T-helper 1 cell treated with Interleukin-12 subunit alpha and Interleukin-12 subunit beta and Interleukin-4 antibody, amounts not matched to agents 30 μg/mL and 1 μg/mL, for 36 hours (primary cell): ENCODE measurements around the gene SERINC5.

Experiments used
- H3K27ac Mint-ChIP-seq: one replicate; pipeline ENCODE4 v1.8.0; 2021; ENCODE audit warnings: mild to moderate bottlenecking, mixed read lengths
- H3K27me3 Mint-ChIP-seq: one replicate; pipeline ENCODE4 v1.8.0; 2021; ENCODE audit warnings: low read depth, mixed read lengths
- H3K36me3 Mint-ChIP-seq: one replicate; pipeline ENCODE4 v1.8.0; 2021; ENCODE audit warnings: low read depth, mixed read lengths
- H3K4me1 Mint-ChIP-seq: one replicate; pipeline ENCODE4 v1.8.0; 2021; ENCODE audit warnings: low read depth, mixed read lengths
- H3K4me3 Mint-ChIP-seq: one replicate; pipeline ENCODE4 v1.8.0; 2021; ENCODE audit warnings: mild to moderate bottlenecking, moderate library complexity, mixed read lengths
- H3K9me3 Mint-ChIP-seq: one replicate; pipeline ENCODE4 v1.8.0; 2021; ENCODE audit warnings: mixed read lengths

Gene SERINC5

GRCh38 chr5:80246001-80246758 is 9.7 kb downstream of the SERINC5 start:
- Mint-ChIP-seq H3K4me3 (no peak overlapping the region), H3K9me3 (peaks cover 23% of the 10 kb centered on the region), H3K36me3 (peaks cover 38% of the 10 kb centered on the region), H3K27me3 (no peaks in the 10 kb centered on the region), H3K27ac (peak overlapping the region; percentile 17), H3K4me1 (peaks cover 42% of the 10 kb centered on the region)

GRCh38 chr5:80243567-80243966 is 12.3 kb downstream of the SERINC5 start:
- peaks cover 46% of the 10 kb centered on the region for H3K4me1 Mint-ChIP-seq
- H3K36me3 Mint-ChIP-seq = peaks cover 47% of the 10 kb centered on the region
- peaks cover 26% of the 10 kb centered on the region for H3K9me3 Mint-ChIP-seq
- no peak overlapping the region for H3K27ac Mint-ChIP-seq
- H3K27me3 Mint-ChIP-seq = no peaks in the 10 kb centered on the region
- H3K4me3 Mint-ChIP-seq = no peak overlapping the region

GRCh38 chr5:80242849-80243248 is 13.0 kb downstream of the SERINC5 start:
- Mint-ChIP-seq H3K36me3 (peaks cover 51% of the 10 kb centered on the region), H3K9me3 (peaks cover 26% of the 10 kb centered on the region), H3K4me1 (peaks cover 41% of the 10 kb centered on the region), H3K27ac (no peak overlapping the region), H3K27me3 (no peaks in the 10 kb centered on the region), H3K4me3 (no peak overlapping the region)

GRCh38 chr5:80240368-80240986 is 15.4 kb downstream of the SERINC5 start:
- Mint-ChIP-seq H3K9me3 (peaks cover 26% of the 10 kb centered on the region), H3K36me3 (peaks cover 59% of the 10 kb centered on the region), H3K4me3 (no peak overlapping the region), H3K27me3 (no peaks in the 10 kb centered on the region), H3K4me1 (peaks cover 27% of the 10 kb centered on the region), H3K27ac (peak overlapping the region; percentile 47)

- H3K4me1 Mint-ChIP-seq = peaks cover 24% of the 10 kb centered on the region
- peak overlapping the region; percentile 47 for H3K27ac Mint-ChIP-seq
- H3K9me3 Mint-ChIP-seq = peaks cover 21% of the 10 kb centered on the region
- no peak overlapping the region for H3K4me3 Mint-ChIP-seq
- no peaks in the 10 kb centered on the region for H3K27me3 Mint-ChIP-seq
- peaks cover 53% of the 10 kb centered on the region for H3K36me3 Mint-ChIP-seq
Measured at GRCh38 chr5:80239680-80240367, 16.0 kb downstream of the SERINC5 start.

- Mint-ChIP-seq H3K4me3 (no peak overlapping the region), H3K9me3 (peaks cover 20% of the 10 kb centered on the region), H3K27ac (no peak overlapping the region), H3K4me1 (peaks cover 32% of the 10 kb centered on the region), H3K27me3 (no peaks in the 10 kb centered on the region), H3K36me3 (peaks cover 52% of the 10 kb centered on the region)
Measured at GRCh38 chr5:80238778-80239679, 16.8 kb downstream of the SERINC5 start.

GRCh38 chr5:80238097-80238496 is 17.8 kb downstream of the SERINC5 start:
- Mint-ChIP-seq H3K27ac (no peak overlapping the region), H3K27me3 (no peaks in the 10 kb centered on the region), H3K9me3 (peaks cover 16% of the 10 kb centered on the region), H3K36me3 (peaks cover 48% of the 10 kb centered on the region), H3K4me1 (peaks cover 32% of the 10 kb centered on the region), H3K4me3 (no peak overlapping the region)

- Mint-ChIP-seq H3K27me3 (no peaks in the 10 kb centered on the region), H3K9me3 (peaks cover 13% of the 10 kb centered on the region), H3K36me3 (peaks cover 43% of the 10 kb centered on the region), H3K27ac (no peak overlapping the region), H3K4me3 (no peak overlapping the region), H3K4me1 (peaks cover 32% of the 10 kb centered on the region)
Measured at GRCh38 chr5:80237243-80237642, 18.6 kb downstream of the SERINC5 start.

- Mint-ChIP-seq H3K4me1 (peaks cover 36% of the 10 kb centered on the region), H3K4me3 (no peak overlapping the region), H3K27me3 (no peaks in the 10 kb centered on the region), H3K36me3 (peaks cover 26% of the 10 kb centered on the region), H3K27ac (no peak overlapping the region), H3K9me3 (no peaks in the 10 kb centered on the region)
Measured at GRCh38 chr5:80234116-80234948, 21.5 kb downstream of the SERINC5 start.

GRCh38 chr5:80231693-80232092 is 24.2 kb downstream of the SERINC5 start:
- peaks cover 35% of the 10 kb centered on the region for H3K4me1 Mint-ChIP-seq
- H3K9me3 Mint-ChIP-seq = no peaks in the 10 kb centered on the region
- H3K36me3 Mint-ChIP-seq = peaks cover 11% of the 10 kb centered on the region
- no peak overlapping the region for H3K4me3 Mint-ChIP-seq
- H3K27ac Mint-ChIP-seq = no peak overlapping the region
- H3K27me3 Mint-ChIP-seq = no peaks in the 10 kb centered on the region

GRCh38 chr5:80231243-80231642 is 24.6 kb downstream of the SERINC5 start:
- Mint-ChIP-seq H3K36me3 (peaks cover 13% of the 10 kb centered on the region), H3K27ac (no peak overlapping the region), H3K27me3 (no peaks in the 10 kb centered on the region), H3K4me3 (no peak overlapping the region), H3K4me1 (peaks cover 37% of the 10 kb centered on the region), H3K9me3 (no peaks in the 10 kb centered on the region)

GRCh38 chr5:80230269-80230992 is 25.4 kb downstream of the SERINC5 start:
- no peaks in the 10 kb centered on the region for H3K9me3 Mint-ChIP-seq
- H3K4me1 Mint-ChIP-seq = peaks cover 42% of the 10 kb centered on the region

GRCh38 chr5:80229902-80230255 is 26.0 kb downstream of the SERINC5 start:
- Mint-ChIP-seq H3K4me1 (peaks cover 44% of the 10 kb centered on the region), H3K36me3 (peaks cover 21% of the 10 kb centered on the region), H3K4me3 (no peak overlapping the region)

More at GRCh38 chr5:80230269-80230992, 25.4 kb downstream of the SERINC5 start:
- no peaks in the 10 kb centered on the region for H3K27me3 Mint-ChIP-seq
- no peak overlapping the region for H3K27ac Mint-ChIP-seq
- H3K4me3 Mint-ChIP-seq = no peak overlapping the region
- H3K36me3 Mint-ChIP-seq = peaks cover 16% of the 10 kb centered on the region

More at GRCh38 chr5:80229902-80230255, 26.0 kb downstream of the SERINC5 start:
- H3K27ac Mint-ChIP-seq = no peak overlapping the region
- H3K27me3 Mint-ChIP-seq = no peaks in the 10 kb centered on the region
- H3K9me3 Mint-ChIP-seq = no peaks in the 10 kb centered on the region
